Heart right ventricle (tissue), 16 donors: Measurements from ENCODE around the gene RAB40A. TPM values are rescaled to one million over a fixed set of nuclear protein-coding genes. Genes with fewer than 3 reads are reported as not detected.
A peak's percentile ranks its signal among the peaks of the same experiment; 100 is the strongest.

Source experiments
- ATAC-seq, 8 donors: fragments of 200-7000 bp; cut with Tn5 transposase; one replicate each; pipeline ENCODE4 v1.9.1; 2020; ENCODE audit warnings: mild to moderate bottlenecking in 8 of 8, moderate library complexity in 8 of 8, moderate number of reproducible peaks in 1 of 8
- DNase-seq, 2 donors: peaks; one replicate each; pipeline ENCODE4 v3.0.0-alpha.2; 2020
- H3K27ac ChIP-seq, 10 donors: fragments of 200-600 bp; sonication (generic) in 2 of 10; one replicate each; pipeline versions ENCODE4 v1.5.0 to v1.8.0; 2020 to 2022; ENCODE audit warnings: mild to moderate bottlenecking in 3 of 10
- H3K27me3 ChIP-seq, 7 donors: fragments of 200-600 bp; one replicate each; pipeline ENCODE4 v1.8.0; 2021 to 2022; ENCODE audit warnings: mild to moderate bottlenecking in 2 of 7
- H3K36me3 ChIP-seq, 9 donors: fragments of 200-600 bp; sonication (generic) in 1 of 9; one replicate each; pipeline versions ENCODE4 v1.5.0 to v1.8.0; 2020 to 2022; ENCODE audit warnings: mild to moderate bottlenecking in 2 of 9
- H3K4me1 ChIP-seq, 9 donors: fragments of 200-600 bp; sonication (generic) in 1 of 9; one replicate each; pipeline versions ENCODE4 v1.5.0 to v1.8.0; 2020 to 2022; ENCODE audit warnings: mild to moderate bottlenecking in 4 of 9
- H3K4me3 ChIP-seq, 10 donors: fragments of 200-600 bp; sonication (generic) in 2 of 10; one replicate each; pipeline versions ENCODE4 v1.5.0 to v1.8.0; 2020 to 2022; ENCODE audit warnings: mild to moderate bottlenecking in 7 of 10, moderate library complexity in 2 of 10
- H3K9me3 ChIP-seq, 11 donors: fragments of 200-600 bp in 10 of 11; sonication (generic) in 2 of 11; one replicate each; pipeline versions ENCODE4 v1.5.0 to v1.8.0; 2013 to 2022; ENCODE audit warnings: mild to moderate bottlenecking in 2 of 11, control low read depth in 1 of 11, moderate library complexity in 1 of 11
- WGBS, 2 donors: extraction: QIAGEN DNeasy Blood & Tissue Kit; methylation state at CpG; one replicate each; pipeline ENCODE4 v1.1.7; 2013; ENCODE audit warnings: inconsistent platforms in 1 of 2; 5-methylcytosine and 5-hydroxymethylcytosine counted together
- intact Hi-C, 10 donors: fragments of 100-400 bp; cut with DNase I; formaldehyde crosslinking; loops; one replicate each; pipeline versions ENCODE4 v1.11.1 to v1.14.2; 2022
- long read RNA-seq, 3 donors: library from polyadenylated mRNA; unstranded; transcript quantifications; one replicate each; pipeline ENCODE4 v2.0.0, GENCODE V29; 2020 to 2021
- polyA plus RNA-seq, 2 donors: library from polyadenylated mRNA; stranded (reverse); fragments of 200-250 nt; gene quantifications; one replicate each; pipeline ENCODE4 v1.2.3, GENCODE V29; 2013
- total RNA-seq, 10 donors: library from RNA; stranded (reverse); fragmentation: NEBNext Ultra II Directional in 3 of 10; extraction: Animal tissue kit (Norgen Biotek cat#: 25700) in 3 of 10; gene quantifications; one replicate each; pipeline versions ENCODE4 v1.2.1 to v1.2.4, GENCODE V29; 2021 to 2023
- TF ChIP-seq, protein P1 (sequence below), 9 donors: fragments of 200-600 bp; sonication (generic) in 2 of 9; IDR thresholded peaks; one replicate each; pipeline versions ENCODE4 v1.5.0 to v1.8.0; 2021 to 2022; ENCODE audit warnings: antibody characterized with exemption in 9 of 9, mild to moderate bottlenecking in 5 of 9, moderate library complexity in 1 of 9
- donor health status: Arrhythmogenic right ventricular cardiomyopathy.
- donor health status: ischemic (EF 13 %, LVEDD 7.1; RV severe dilation, severe dysfunction).
- donor health status: healthy with polysubstance abuse.
- donor health status: DM: no; HTN: yes; CAD: no.
- donor health status: DM: no; HTN: no; CAD: no.
- donor health status: ischemic (EF 25% LVEDD 6.9; RV normal size, moderate dysfunction).
- donor health status: ischemic (EF 25% LVEDD 5.7; RV mildly dilated, moderate dysfunction).
- donor health status: healthy.
- donor health status: DM: yes; HTN: yes; CAD: no.
- donor health status: Ischemic cardiomyopathy.
- donor health status: ischemic (EF 35%, LVEDD 5.7; RV mildly dilated, moderate dysfunction).
- donor health status: nonischemic (EF 11% LVEDD 7.7; RV severe dilation, severe dysfunction).
- donor health status: DM: yes; HTN: yes; CAD: no.
- donor health status: PGD.
- donor health status: ischemic (EF 29% LVEDD 5.4; RV normal size, mild dysfunction).
- donor health status: nonischemic (EF 23%, LVEDD 6.1; RV moderate dilation, normal function).

Gene RAB40A, protein sequence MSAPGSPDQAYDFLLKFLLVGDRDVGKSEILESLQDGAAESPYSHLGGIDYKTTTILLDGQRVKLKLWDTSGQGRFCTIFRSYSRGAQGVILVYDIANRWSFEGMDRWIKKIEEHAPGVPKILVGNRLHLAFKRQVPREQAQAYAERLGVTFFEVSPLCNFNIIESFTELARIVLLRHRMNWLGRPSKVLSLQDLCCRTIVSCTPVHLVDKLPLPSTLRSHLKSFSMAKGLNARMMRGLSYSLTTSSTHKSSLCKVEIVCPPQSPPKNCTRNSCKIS
- total RNA-seq (under 1 TPM in 6 of 10 donors, not detected in 4; 0.15 to 0.41 (median 0.26) TPM), polyA plus RNA-seq (under 1 TPM; 0.04 to 0.44 TPM)
- long read RNA-seq, donor 1, result 0 reads
- long read RNA-seq, donor 2, result 0 reads
- long read RNA-seq, donor 3, result 0 reads

DNA sequence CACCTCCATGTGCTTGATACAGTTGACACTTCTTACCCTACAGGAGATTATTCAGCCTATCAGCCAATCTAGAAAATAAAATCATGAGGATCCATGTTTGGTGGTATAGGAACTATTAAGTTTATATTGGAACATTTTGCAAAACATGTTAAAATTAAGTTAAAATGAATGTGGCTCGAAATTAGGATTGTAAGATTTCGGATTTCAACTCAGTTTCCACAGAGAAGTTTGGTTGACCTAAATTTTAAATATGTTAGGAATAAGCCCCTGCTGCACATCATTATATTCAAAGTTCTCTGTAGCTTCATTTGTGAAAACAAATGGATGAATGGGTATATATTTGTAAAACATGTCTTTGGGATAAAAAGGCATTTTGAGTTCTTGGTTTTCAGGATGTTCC, at the start of gene RAB40A:
Gene RAB40A (minus strand): TSS at position 101 of the 400 bp plus-strand sequence. CDS start 18,733 bp downstream, outside the sequence.
- 84 to 89% methylated on average over 2 of the region's 2 CpGs for WGBS, 2 donors
- TF ChIP-seq, protein P1, sequence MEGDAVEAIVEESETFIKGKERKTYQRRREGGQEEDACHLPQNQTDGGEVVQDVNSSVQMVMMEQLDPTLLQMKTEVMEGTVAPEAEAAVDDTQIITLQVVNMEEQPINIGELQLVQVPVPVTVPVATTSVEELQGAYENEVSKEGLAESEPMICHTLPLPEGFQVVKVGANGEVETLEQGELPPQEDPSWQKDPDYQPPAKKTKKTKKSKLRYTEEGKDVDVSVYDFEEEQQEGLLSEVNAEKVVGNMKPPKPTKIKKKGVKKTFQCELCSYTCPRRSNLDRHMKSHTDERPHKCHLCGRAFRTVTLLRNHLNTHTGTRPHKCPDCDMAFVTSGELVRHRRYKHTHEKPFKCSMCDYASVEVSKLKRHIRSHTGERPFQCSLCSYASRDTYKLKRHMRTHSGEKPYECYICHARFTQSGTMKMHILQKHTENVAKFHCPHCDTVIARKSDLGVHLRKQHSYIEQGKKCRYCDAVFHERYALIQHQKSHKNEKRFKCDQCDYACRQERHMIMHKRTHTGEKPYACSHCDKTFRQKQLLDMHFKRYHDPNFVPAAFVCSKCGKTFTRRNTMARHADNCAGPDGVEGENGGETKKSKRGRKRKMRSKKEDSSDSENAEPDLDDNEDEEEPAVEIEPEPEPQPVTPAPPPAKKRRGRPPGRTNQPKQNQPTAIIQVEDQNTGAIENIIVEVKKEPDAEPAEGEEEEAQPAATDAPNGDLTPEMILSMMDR (IDR thresholded peaks at IDR 0.05), result no peak
- H3K27me3 ChIP-seq, result peaks cover 0 to 48% (median 0%) of the 10 kb centered on the region in 7 donors

DNA sequence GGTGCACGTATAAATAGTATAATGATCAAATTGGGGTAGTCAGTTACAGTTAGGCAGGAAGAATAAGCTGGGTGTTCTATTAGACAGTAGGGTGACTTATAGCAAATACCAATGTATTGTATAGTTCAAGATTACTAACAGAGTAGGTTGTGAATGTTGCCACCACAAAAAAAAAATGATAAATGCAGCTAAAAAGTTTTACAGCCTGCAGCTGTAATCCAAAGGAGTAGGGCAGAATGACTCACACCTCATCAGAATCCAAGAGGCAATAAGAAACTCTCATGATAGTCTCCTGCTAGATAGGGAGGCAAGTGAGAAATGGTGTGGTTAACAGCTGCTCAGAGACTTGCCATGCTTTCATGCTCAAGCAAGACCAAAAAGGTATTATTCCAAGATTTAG, 46.5 kb upstream of the RAB40A start:
- intact Hi-C loops, result no loop called here

More for the DNA sequence above, at the start of gene RAB40A:
- Histone ChIP-seq H3K27ac (no peak within 1 kb of the TSS), H3K36me3 (no peaks in the 10 kb centered on the region), H3K4me3 (no peak within 1 kb of the TSS), H3K4me1 (no peaks in the 10 kb centered on the region), H3K9me3 (no peaks in the 10 kb centered on the region)
- no peak for DNase-seq
- intact Hi-C loops, result no loop called here
- no peak for ATAC-seq

DNA sequence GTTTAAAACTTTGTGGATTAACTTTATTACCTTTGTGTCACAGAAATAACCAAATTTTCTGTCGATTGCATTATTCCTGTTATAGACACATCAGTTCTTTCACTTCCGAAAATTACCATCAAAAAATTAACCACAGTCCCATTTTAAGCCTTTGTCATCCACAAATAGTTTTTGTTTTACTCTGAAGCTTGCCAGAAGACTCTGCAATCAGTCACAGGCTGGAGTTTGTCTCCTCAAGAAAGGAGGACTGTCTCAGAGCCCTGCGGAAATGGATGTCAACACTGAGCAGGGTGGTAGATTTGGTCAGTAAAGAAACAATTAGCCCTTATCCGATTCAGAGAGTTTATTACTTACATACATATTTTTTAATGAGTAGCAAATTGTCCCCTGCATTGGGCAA, 45.9 kb upstream of the RAB40A start:
- H3K27me3 ChIP-seq, result peaks cover 0 to 51% (median 0%) of the 10 kb centered on the region in 7 donors
- ATAC-seq (peak in 1 of 8 donors; percentile 19), DNase-seq (no peak)
- H3K27ac ChIP-seq, result no peak overlapping the region
- H3K4me3 ChIP-seq, result no peak overlapping the region
- intact Hi-C loops, result no loop called here
- 70 to 71% methylated on average over 4 of the region's 4 CpGs for WGBS, 2 donors
- no peaks in the 10 kb centered on the region for H3K4me1 ChIP-seq
- no peaks in the 10 kb centered on the region for H3K36me3 ChIP-seq
- no peaks in the 10 kb centered on the region for H3K9me3 ChIP-seq
- TF ChIP-seq, protein P1 (IDR thresholded peaks at IDR 0.05), result no peak

More for the DNA sequence above, 46.5 kb upstream of the RAB40A start:
- no peaks in the 10 kb centered on the region for H3K4me1 ChIP-seq
- no peaks in the 10 kb centered on the region for H3K9me3 ChIP-seq
- H3K27ac ChIP-seq, result no peak overlapping the region
- H3K4me3 ChIP-seq, result no peak overlapping the region
- H3K27me3 ChIP-seq, result peaks cover 0 to 56% (median 0%) of the 10 kb centered on the region in 7 donors
- TF ChIP-seq, protein P1 (IDR thresholded peaks at IDR 0.05), result no peak
- WGBS, 2 donors, result 39 to 50% methylated on average over 1 of the region's 1 CpG
- no peaks in the 10 kb centered on the region for H3K36me3 ChIP-seq
- DNase-seq (no peak), ATAC-seq (no peak)

DNA sequence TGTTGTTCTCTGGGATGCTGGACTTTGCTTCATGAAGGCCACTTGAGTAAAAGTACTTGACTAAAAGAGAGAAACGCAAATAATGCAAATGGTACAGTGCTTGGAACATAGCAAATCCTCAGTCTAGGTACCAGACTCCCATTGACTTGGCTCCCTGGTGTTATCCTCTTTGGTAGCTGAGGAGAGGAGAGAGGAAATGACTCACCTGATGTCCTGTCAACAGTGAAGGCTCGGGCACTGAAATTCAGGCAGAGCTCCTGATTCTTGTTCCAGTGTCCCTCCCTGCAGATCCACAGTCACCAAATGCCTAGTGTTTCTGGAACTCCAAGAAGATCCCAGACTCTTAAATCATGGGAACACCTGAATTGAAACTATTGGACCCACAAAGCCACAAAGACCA, 43.5 kb upstream of the RAB40A start:
- ATAC-seq, result no peak
- Histone ChIP-seq H3K4me1 (no peaks in the 10 kb centered on the region), H3K9me3 (no peaks in the 10 kb centered on the region), H3K27ac (no peak overlapping the region), H3K36me3 (no peaks in the 10 kb centered on the region), H3K4me3 (no peak overlapping the region), H3K27me3 (peaks cover 0 to 52% (median 0%) of the 10 kb centered on the region in 7 donors)
- TF ChIP-seq, protein P1 (IDR thresholded peaks at IDR 0.05), result no peak
- intact Hi-C loops, result no loop called here
- WGBS, 2 donors, result 81 to 84% methylated on average over 2 of the region's 2 CpGs
- DNase-seq, result no peak
